Astrocyte (in vitro differentiated cells and primary cell): ENCODE data around the gene SLC35F5. TPM values are rescaled to one million over a fixed set of nuclear protein-coding genes. Genes with fewer than 3 reads are reported as not detected.

Experiments used
- DNase-seq: peaks from one replicate; pipeline ENCODE4 v3.0.0-alpha.2; 2010; ENCODE audit warnings: low read depth
- FAIRE-seq: peaks from 2 replicates; lab custom pipeline; 2011; peaks lifted over from hg19 to GRCh38; lab: Jason Lieb, UNC
- H2AFZ ChIP-seq: 2 replicates; pipeline ENCODE4 v1.6.0; 2012; ENCODE audit warnings: low read depth, low read length, inconsistent platforms
- H3K27ac ChIP-seq: 2 replicates; pipeline ENCODE4 v1.5.1; 2011; ENCODE audit warnings: low read depth, low read length, inconsistent platforms
- H3K27me3 ChIP-seq: 2 replicates; pipeline ENCODE4 v1.6.0; 2011; ENCODE audit warnings: low read length, inconsistent platforms; ENCODE audit not compliant: insufficient read depth
- H3K36me3 ChIP-seq: 2 replicates; pipeline ENCODE4 v1.5.1; 2011; ENCODE audit warnings: low read length, inconsistent platforms; ENCODE audit not compliant: insufficient read depth
- H3K4me1 ChIP-seq: 2 replicates; pipeline ENCODE4 v1.5.1; 2011; ENCODE audit warnings: low read length, inconsistent platforms; ENCODE audit not compliant: insufficient read depth
- H3K4me2 ChIP-seq: 2 replicates; pipeline ENCODE4 v1.6.0; 2012; ENCODE audit warnings: low read length, inconsistent platforms
- H3K4me3 ChIP-seq: 2 replicates; pipeline ENCODE4 v1.5.1; 2011; ENCODE audit warnings: low read depth, mild to moderate bottlenecking, low read length, inconsistent platforms; ENCODE audit not compliant: insufficient read depth
- H3K79me2 ChIP-seq: 2 replicates; pipeline ENCODE4 v1.6.0; 2012; ENCODE audit warnings: mild to moderate bottlenecking, low read length, inconsistent platforms; ENCODE audit not compliant: insufficient read depth
- H3K9ac ChIP-seq: 2 replicates; pipeline ENCODE4 v1.6.0; 2012; ENCODE audit warnings: mild to moderate bottlenecking, low read length, inconsistent platforms
- H3K9me3 ChIP-seq: 2 replicates; pipeline ENCODE4 v1.5.1; 2012; ENCODE audit warnings: low read depth, mild to moderate bottlenecking, low read length, inconsistent platforms; ENCODE audit not compliant: insufficient read depth
- H4K20me1 ChIP-seq: 2 replicates; pipeline ENCODE4 v1.6.0; 2012; ENCODE audit warnings: low read length, inconsistent platforms; ENCODE audit not compliant: insufficient read depth
- H3K27ac Mint-ChIP-seq: one replicate; pipeline ENCODE4 v1.8.0; 2021; ENCODE audit warnings: mild to moderate bottlenecking, mixed read lengths; ENCODE audit not compliant: unreplicated experiment
- H3K27me3 Mint-ChIP-seq: one replicate; pipeline ENCODE4 v1.8.0; 2021; ENCODE audit warnings: low read depth, mixed read lengths; ENCODE audit not compliant: unreplicated experiment
- H3K36me3 Mint-ChIP-seq: one replicate; pipeline ENCODE4 v1.8.0; 2021; ENCODE audit warnings: low read depth, mixed read lengths; ENCODE audit not compliant: unreplicated experiment
- H3K4me1 Mint-ChIP-seq: one replicate; pipeline ENCODE4 v1.8.0; 2021; ENCODE audit warnings: low read depth, mixed read lengths; ENCODE audit not compliant: unreplicated experiment
- H3K4me3 Mint-ChIP-seq: one replicate; pipeline ENCODE4 v1.8.0; 2021; ENCODE audit warnings: mild to moderate bottlenecking, moderate library complexity, mixed read lengths; ENCODE audit not compliant: unreplicated experiment
- H3K9me3 Mint-ChIP-seq: one replicate; pipeline ENCODE4 v1.8.0; 2021; ENCODE audit warnings: mild to moderate bottlenecking, mixed read lengths; ENCODE audit not compliant: unreplicated experiment
- CTCF ChIP-seq: IDR thresholded peaks from 2 replicates; pipeline ENCODE4 v1.5.1; 2011; ENCODE audit warnings: low read depth, mild to moderate bottlenecking, inconsistent platforms, low read length, moderate library complexity; ENCODE audit not compliant: insufficient read depth
- EZH2 ChIP-seq: IDR thresholded peaks from 2 replicates; pipeline ENCODE4 v1.6.1; 2012; ENCODE audit warnings: mild to moderate bottlenecking, low read length, inconsistent platforms; ENCODE audit not compliant: insufficient read depth
- total RNA-seq: library from RNA; stranded (reverse); gene quantifications from 2 replicates; pipeline ENCODE4 v1.2.1, GENCODE V29; 2021

Gene SLC35F5
- total RNA-seq, 1 donor from 2014 or later: 103 TPM

GRCh38 chr2:113711851-113712250 lies 44.6 kb downstream of the SLC35F5 start:
- peaks cover 22% of the 10 kb centered on the region for H3K36me3 ChIP-seq
- H3K36me3 Mint-ChIP-seq: peaks cover 12% of the 10 kb centered on the region
- no peak overlapping the region for H3K9ac ChIP-seq
- H3K4me3 ChIP-seq: no peak overlapping the region
- no peaks in the 10 kb centered on the region for H3K27me3 Mint-ChIP-seq
- no peak overlapping the region for H3K27ac ChIP-seq
- peaks cover 5% of the 10 kb centered on the region for H3K4me1 Mint-ChIP-seq
- H3K9me3 ChIP-seq: no peaks in the 10 kb centered on the region
- no peaks in the 10 kb centered on the region for H3K4me1 ChIP-seq
- H3K9me3 Mint-ChIP-seq: no peaks in the 10 kb centered on the region
- TF ChIP-seq EZH2: no peak
- TF ChIP-seq CTCF: no peak
- H3K27me3 ChIP-seq: no peaks in the 10 kb centered on the region
- H3K27ac Mint-ChIP-seq: no peak overlapping the region
- no peak overlapping the region for H3K4me3 Mint-ChIP-seq
- H4K20me1 ChIP-seq: no peaks in the 10 kb centered on the region
- DNase-seq (no peak), FAIRE-seq (no peak)
- H3K4me2 ChIP-seq: no peak overlapping the region
- H3K79me2 ChIP-seq: no peaks in the 10 kb centered on the region
- no peak overlapping the region for H2AFZ ChIP-seq

GRCh38 chr2:113709022-113709421 lies 47.4 kb downstream of the SLC35F5 start:
- H3K27me3 Mint-ChIP-seq: no peaks in the 10 kb centered on the region
- Histone ChIP-seq H4K20me1 (no peaks in the 10 kb centered on the region), H3K4me2 (no peak overlapping the region), H2AFZ (no peak overlapping the region), H3K27ac (no peak overlapping the region), H3K9ac (no peak overlapping the region), H3K36me3 (peaks cover 10% of the 10 kb centered on the region), H3K79me2 (no peaks in the 10 kb centered on the region), H3K9me3 (no peaks in the 10 kb centered on the region), H3K4me3 (no peak overlapping the region), H3K27me3 (no peaks in the 10 kb centered on the region), H3K4me1 (no peaks in the 10 kb centered on the region)
- H3K9me3 Mint-ChIP-seq: no peaks in the 10 kb centered on the region
- DNase-seq (no peak), FAIRE-seq (no peak)
- H3K36me3 Mint-ChIP-seq: peaks cover 6% of the 10 kb centered on the region
- TF ChIP-seq CTCF (no peak), EZH2 (no peak)
- peaks cover 1% of the 10 kb centered on the region for H3K4me1 Mint-ChIP-seq
- no peak overlapping the region for H3K27ac Mint-ChIP-seq
- H3K4me3 Mint-ChIP-seq: no peak overlapping the region

GRCh38 chr2:113707106-113707505 lies 49.3 kb downstream of the SLC35F5 start:
- no peaks in the 10 kb centered on the region for H3K36me3 Mint-ChIP-seq
- H3K27me3 ChIP-seq: no peaks in the 10 kb centered on the region
- FAIRE-seq (no peak), DNase-seq (no peak)
- H3K4me3 Mint-ChIP-seq: no peak overlapping the region
- no peak overlapping the region for H3K4me3 ChIP-seq
- no peak overlapping the region for H2AFZ ChIP-seq
- H3K9ac ChIP-seq: no peak overlapping the region
- no peaks in the 10 kb centered on the region for H3K36me3 ChIP-seq
- H3K9me3 ChIP-seq: no peaks in the 10 kb centered on the region
- no peak overlapping the region for H3K4me2 ChIP-seq
- H3K9me3 Mint-ChIP-seq: no peaks in the 10 kb centered on the region
- no peak for TF ChIP-seq CTCF
- no peak for TF ChIP-seq EZH2
- H4K20me1 ChIP-seq: no peaks in the 10 kb centered on the region
- no peaks in the 10 kb centered on the region for H3K4me1 ChIP-seq
- no peak overlapping the region for H3K27ac ChIP-seq
- H3K79me2 ChIP-seq: no peaks in the 10 kb centered on the region
- no peaks in the 10 kb centered on the region for H3K4me1 Mint-ChIP-seq
- H3K27ac Mint-ChIP-seq: no peak overlapping the region
- no peaks in the 10 kb centered on the region for H3K27me3 Mint-ChIP-seq
